ENCODE data around the gene PARD3B. TPM values are rescaled to one million over a fixed set of nuclear protein-coding genes. Genes with fewer than 3 reads are reported as not detected.

Gene PARD3B
- total and polyA plus RNA-seq, 12 donors: 0.46 to 12.4 (median 8.3) TPM

GRCh38 chr2:204663816-204664425 lies 118.6 kb downstream of the PARD3B start:
- intact Hi-C loops (cut with DNase I): no loop called here
- no peak for ATAC-seq
- Histone ChIP-seq H3K4me1 (peaks cover 0 to 19% (median 6%) of the 10 kb centered on the region in 9 donors), H3K27me3 (no peaks in the 10 kb centered on the region), H3K9me3 (no peaks in the 10 kb centered on the region), H3K4me3 (no peak overlapping the region), H3K36me3 (no peaks in the 10 kb centered on the region), H3K27ac (no peak overlapping the region)
- TF ChIP-seq, protein P1, sequence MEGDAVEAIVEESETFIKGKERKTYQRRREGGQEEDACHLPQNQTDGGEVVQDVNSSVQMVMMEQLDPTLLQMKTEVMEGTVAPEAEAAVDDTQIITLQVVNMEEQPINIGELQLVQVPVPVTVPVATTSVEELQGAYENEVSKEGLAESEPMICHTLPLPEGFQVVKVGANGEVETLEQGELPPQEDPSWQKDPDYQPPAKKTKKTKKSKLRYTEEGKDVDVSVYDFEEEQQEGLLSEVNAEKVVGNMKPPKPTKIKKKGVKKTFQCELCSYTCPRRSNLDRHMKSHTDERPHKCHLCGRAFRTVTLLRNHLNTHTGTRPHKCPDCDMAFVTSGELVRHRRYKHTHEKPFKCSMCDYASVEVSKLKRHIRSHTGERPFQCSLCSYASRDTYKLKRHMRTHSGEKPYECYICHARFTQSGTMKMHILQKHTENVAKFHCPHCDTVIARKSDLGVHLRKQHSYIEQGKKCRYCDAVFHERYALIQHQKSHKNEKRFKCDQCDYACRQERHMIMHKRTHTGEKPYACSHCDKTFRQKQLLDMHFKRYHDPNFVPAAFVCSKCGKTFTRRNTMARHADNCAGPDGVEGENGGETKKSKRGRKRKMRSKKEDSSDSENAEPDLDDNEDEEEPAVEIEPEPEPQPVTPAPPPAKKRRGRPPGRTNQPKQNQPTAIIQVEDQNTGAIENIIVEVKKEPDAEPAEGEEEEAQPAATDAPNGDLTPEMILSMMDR (IDR thresholded peaks at IDR 0.05): no peak
- DNase-seq: no peak
- 89 to 90% methylated on average over 2 of the region's 2 CpGs for WGBS, 2 donors

GRCh38 chr2:204664708-204665121 lies 119.4 kb downstream of the PARD3B start:
- intact Hi-C loops (cut with DNase I): no loop called here
- no peaks in the 10 kb centered on the region for H3K9me3 ChIP-seq
- DNase-seq (no peak), ATAC-seq (no peak)
- 31 to 34% methylated on average over 1 of the region's 1 CpG for WGBS, 2 donors
- no peaks in the 10 kb centered on the region for H3K36me3 ChIP-seq
- H3K27ac ChIP-seq: no peak overlapping the region
- no peak overlapping the region for H3K4me3 ChIP-seq
- TF ChIP-seq, protein P1 (IDR thresholded peaks at IDR 0.05): no peak
- H3K27me3 ChIP-seq: no peaks in the 10 kb centered on the region
- H3K4me1 ChIP-seq: peaks cover 0 to 19% (median 6%) of the 10 kb centered on the region in 9 donors

DNA sequence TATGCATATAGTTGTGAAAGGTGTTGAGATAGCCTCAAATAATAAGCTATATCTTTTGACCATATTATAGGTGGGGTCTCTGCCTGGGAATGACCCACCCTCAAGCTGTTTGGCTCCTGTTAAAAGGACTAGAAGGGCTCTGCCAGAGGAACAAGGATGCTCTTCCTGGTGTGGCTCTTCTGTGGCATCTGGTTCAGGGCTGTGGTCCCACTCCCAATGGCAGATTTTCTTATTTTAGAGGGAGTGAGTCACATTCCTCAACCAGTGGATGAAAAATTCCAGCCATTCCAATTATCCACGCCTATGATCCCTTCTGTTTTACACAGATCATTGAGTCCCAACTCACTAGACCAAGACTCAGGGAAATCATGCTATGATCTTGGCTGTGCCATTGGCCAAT lies 119.9 kb downstream of the PARD3B start:
- peaks cover 0 to 19% (median 9%) of the 10 kb centered on the region in 9 donors for H3K4me1 ChIP-seq
- no peaks in the 10 kb centered on the region for H3K9me3 ChIP-seq
- H3K27ac ChIP-seq: no peak overlapping the region
- WGBS, 2 donors: 61 to 69% methylated on average over 1 of the region's 1 CpG
- no peaks in the 10 kb centered on the region for H3K36me3 ChIP-seq
- H3K4me3 ChIP-seq: no peak overlapping the region
- H3K27me3 ChIP-seq: no peaks in the 10 kb centered on the region
- intact Hi-C loops (cut with DNase I): no loop called here
- DNase-seq (no peak), ATAC-seq (peak in 3 of 8 donors; percentile 20 to 42 (median 30))
- TF ChIP-seq, protein P1 (IDR thresholded peaks at IDR 0.05): no peak

GRCh38 chr2:204665771-204666170 lies 120.5 kb downstream of the PARD3B start:
- TF ChIP-seq, protein P1 (IDR thresholded peaks at IDR 0.05): no peak
- Histone ChIP-seq H3K27ac (no peak overlapping the region), H3K9me3 (no peaks in the 10 kb centered on the region), H3K36me3 (no peaks in the 10 kb centered on the region), H3K4me1 (peaks cover 0 to 19% (median 9%) of the 10 kb centered on the region in 9 donors), H3K27me3 (no peaks in the 10 kb centered on the region), H3K4me3 (no peak overlapping the region)
- ATAC-seq (no peak), DNase-seq (no peak)
- WGBS, 2 donors: 98 to 99% methylated on average over 2 of the region's 2 CpGs
- intact Hi-C loops (cut with DNase I): no loop called here

Measured in heart right ventricle (tissue), 16 donors.